AG20443 (cell line): ENCODE results near the gene TMEM176B.

Experiments used
- DNase-seq: peaks from one replicate; pipeline ENCODE4 v3.0.0; 2012; ENCODE audit warnings: low spot score, mixed read lengths

Gene TMEM176B

DNA sequence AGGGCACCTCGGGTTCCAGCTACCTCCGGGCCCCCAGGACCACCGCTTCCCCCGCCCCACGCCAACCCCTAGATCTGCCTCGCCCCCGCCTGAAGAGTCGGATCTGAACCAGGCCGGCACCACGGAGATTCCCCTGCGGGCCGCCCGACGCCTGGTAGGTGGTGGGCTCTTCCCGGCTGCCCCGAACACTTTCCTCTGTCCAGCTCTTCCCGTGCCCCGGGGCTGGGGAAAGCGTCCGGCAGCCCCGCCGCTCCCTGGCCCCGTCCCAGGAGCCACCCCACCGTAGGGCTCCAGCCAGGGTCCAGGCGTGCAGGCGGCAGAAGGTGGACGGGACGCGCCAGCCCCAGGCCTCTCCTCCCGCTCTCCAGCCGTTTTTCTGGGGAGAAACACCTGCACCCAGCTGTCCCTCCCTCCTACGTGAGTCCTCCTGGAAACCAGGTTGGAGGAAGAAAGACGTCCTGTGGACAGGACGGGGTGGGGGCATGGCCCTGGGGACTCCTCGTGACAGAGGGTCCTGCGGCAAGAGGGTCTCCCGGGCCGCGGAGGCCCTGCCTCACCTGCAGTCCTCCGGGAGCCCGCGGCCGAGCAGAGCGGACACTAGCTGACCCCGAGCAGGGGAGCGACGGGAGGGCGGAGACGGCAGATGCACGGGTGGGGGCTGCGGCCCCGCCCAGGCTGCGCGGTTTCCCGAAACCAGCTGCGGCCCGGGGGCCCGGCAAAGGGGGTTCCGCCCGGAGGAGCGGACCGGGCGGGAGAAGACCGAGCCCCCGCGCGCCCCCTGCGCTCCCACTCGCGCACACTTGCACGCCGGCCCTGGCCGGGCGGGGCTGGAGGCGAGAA, at the start of gene TMEM176B:
TSS of gene TMEM176B (minus strand) at position 624 of the 840 bp plus-strand sequence. CDS start 3,795 bp downstream, outside the sequence.
- DNase-seq: no peak

- no peak for DNase-seq
Measured at GRCh38 chr7:150849204-150849775, 49.1 kb upstream of the TMEM176B start.

DNA sequence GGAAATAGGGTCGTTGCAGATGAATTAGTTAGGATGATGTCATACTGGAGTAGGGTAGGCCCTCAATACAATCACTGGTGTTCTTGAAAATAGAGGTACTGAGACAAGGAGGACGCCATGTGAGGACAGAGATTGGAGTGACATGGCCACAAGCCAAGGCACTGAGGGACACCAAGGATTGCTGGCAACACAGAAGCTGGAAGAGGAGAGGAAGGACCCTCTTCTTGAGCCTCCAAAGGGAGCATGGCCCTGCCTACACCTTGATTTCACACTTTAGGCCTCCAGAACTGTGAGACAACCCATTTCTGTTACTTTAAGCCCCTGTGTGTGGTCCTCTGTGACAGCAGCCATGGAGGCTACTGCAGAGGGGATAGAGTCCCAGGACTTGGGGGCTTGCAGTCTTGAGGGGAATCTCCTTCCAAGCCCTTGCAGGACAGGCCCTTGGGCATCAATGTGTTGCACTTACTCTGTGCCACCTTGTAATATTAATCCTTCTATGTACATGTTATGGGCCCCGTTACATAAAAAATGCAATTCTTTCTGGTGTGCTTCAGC, 48.5 kb upstream of the TMEM176B start:
- DNase-seq: no peak

DNA sequence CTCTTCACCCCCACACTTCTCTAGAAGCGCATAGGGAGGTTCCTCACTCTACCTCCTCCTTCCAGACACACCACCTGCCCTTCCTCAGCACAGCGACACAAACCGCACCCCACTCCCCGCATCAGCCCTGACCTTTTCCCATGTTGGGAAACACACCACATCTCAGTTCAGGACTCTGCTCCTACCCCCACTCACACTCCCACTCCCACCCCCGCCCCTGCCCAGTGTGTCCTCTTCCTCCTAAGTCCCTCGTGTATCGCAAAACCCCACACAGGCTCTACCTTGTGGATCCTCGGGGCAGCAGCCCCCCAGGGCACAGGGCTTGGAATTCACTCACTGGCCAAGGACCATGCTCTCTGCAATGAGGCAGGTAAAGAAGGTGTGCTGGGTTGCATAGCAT, 47.9 kb upstream of the TMEM176B start:
- DNase-seq: no peak

GRCh38 chr7:150847536-150847935, 47.4 kb upstream of the TMEM176B start:
- no peak for DNase-seq

GRCh38 chr7:150846291-150847115, 46.3 kb upstream of the TMEM176B start:
- no peak for DNase-seq

GRCh38 chr7:150845421-150845861, 45.3 kb upstream of the TMEM176B start:
- DNase-seq: no peak

GRCh38 chr7:150842716-150843115, 42.6 kb upstream of the TMEM176B start:
- DNase-seq: no peak

GRCh38 chr7:150842018-150842417, 41.9 kb upstream of the TMEM176B start:
- no peak for DNase-seq

DNA sequence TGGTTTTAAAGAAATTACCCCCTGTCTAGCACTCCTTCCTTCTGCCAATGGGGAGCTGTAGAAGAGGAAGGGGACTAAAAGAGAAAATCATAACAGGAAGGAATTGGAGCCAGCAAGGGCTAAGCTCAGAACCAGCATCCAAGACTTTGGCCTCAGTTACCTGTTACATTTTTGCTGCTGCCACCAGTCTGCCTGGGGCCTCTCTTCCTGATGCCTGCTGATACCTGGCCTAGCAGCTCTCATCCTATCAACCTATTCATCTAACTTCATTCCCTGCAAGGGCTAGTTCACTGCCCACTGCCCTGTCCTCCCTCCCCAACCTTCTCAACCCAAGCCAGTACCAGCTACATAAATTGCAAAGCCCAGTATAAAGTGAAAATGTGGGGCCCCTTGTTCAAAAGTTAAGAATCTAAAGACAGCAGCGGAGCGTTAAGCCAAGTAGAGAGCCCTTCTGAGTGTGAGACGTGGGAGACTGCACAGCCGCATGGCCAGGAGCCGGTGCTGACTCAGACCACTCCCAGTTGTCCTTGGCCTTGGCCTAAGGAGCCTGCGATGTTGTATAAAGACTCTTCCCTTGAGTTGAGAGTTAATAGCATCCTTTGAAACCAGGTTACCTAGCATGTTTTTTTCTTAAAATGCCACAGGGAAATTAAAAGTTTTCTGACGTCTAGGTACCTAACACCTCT, 38.9 kb upstream of the TMEM176B start:
- DNase-seq: no peak

DNA sequence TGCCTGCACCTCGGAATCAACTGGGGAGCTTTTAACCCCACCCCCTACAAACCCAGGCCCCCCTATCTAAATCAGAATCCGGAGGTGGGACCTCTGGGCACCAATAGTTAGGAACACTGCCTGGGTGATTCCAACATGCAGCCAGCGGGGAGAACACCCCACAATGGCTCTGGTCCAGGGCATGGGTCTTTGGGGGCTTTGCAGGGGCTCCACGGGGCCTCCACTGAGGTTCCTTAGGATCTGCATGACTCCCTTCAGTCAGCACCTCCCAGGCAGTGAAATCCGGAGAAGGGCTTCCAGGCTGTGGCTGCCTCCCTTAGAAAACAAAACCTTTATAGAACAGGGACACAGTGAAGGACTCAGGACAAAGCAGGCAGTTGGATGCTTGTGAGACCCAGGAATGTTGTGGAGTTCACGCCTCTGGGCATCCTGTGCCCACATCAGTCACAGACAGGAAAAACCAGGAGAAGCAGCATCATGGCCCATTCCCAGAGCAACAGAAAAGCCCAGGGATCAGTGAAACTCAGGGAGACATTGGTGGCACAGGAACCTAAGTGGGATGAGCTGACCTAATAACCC, 35.6 kb upstream of the TMEM176B start:
- no peak for DNase-seq

DNA sequence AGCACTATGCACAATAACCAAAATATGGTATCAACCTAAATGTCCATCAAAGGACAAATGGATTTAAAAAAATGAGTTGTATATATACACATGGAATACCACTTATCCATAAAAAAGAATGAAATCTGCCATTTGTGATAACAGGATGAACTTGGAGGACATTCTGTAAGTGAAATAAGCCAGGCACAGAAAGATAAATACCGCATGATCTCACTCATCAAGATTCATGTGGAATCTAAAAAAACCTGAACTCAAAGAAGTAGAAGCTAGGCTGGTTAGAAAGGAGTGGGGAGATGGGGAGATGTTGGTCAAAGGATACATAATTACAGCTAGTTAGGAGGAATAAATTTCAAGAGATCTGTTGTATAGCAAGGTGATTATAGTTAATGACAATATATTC, 34.9 kb upstream of the TMEM176B start:
- no peak for DNase-seq

- no peak for DNase-seq
Measured at GRCh38 chr7:150831851-150832250, 31.7 kb upstream of the TMEM176B start.

GRCh38 chr7:150830937-150831336, 30.8 kb upstream of the TMEM176B start:
- no peak for DNase-seq

DNA sequence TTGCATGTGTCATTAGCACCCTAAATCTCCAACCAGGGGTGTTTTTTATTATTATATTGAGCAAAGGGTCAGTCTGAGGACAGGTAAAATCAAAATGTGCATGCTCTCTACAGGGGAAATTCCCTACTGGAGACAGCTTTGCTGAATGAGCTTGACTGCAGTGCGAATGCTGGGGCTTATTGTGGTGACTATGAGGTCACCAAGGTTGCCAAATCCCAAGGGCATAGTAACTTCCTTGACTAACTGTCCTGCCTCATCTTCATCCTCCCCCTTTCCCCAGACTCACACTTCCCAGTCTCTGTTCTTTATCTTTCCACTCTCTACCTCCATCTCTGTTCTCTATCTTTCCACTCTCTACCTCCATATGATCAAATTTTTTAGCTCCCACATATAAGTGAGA, 29.3 kb upstream of the TMEM176B start:
- DNase-seq: no peak

GRCh38 chr7:150828384-150828783, 28.2 kb upstream of the TMEM176B start:
- no peak for DNase-seq

GRCh38 chr7:150826061-150826849, 26.1 kb upstream of the TMEM176B start:
- DNase-seq: no peak

GRCh38 chr7:150824379-150825177, 24.4 kb upstream of the TMEM176B start:
- DNase-seq: no peak

DNA sequence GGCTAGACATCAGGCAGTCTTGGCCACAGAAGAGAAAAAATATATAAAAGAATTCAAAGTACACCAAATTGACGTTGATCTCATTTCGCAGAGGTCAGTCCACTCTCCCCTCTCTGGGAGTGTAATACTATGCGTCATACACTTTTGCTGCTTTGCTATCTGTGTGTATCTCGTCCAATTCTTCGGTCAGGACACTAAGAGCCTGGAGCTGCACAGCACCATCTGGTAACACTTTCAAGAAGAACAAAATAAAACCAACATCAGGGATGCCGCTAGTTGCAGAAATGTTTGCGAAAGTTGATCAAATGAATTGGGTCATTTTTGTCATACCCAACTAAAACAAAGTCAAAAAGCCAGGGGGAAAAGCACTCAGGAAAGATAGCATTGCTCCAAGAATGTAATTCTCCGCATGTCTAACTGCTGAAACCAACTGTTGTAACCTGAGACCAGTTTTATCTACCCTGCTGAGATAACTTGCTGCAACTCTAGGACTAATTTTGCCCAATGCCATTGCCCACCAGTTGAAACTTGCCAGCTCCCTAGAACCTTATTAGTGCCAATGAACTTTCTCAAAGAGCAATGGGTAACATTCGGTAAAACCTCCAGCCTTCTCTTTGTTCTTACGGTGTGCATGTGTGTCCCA, 23.4 kb upstream of the TMEM176B start:
- no peak for DNase-seq
